GM10847 (cell line): ENCODE data around the gene CKLF.

Experiments
- POLR2A ChIP-seq: IDR thresholded peaks from 2 replicates; pipeline ENCODE4 v1.6.1; 2011; ENCODE audit not compliant: insufficient read length; ENCODE audit errors: extremely low read depth

Gene CKLF

GRCh38 chr16:66592241-66592640 is 39.9 kb downstream of the CKLF start:
- TF ChIP-seq POLR2A, result no peak

- no peak for TF ChIP-seq POLR2A
Measured at GRCh38 chr16:66592814-66593213, 40.4 kb downstream of the CKLF start.

GRCh38 chr16:66594739-66595138 is 42.4 kb downstream of the CKLF start:
- no peak for TF ChIP-seq POLR2A

- TF ChIP-seq POLR2A, result no peak
Measured at GRCh38 chr16:66596986-66597848, 44.8 kb downstream of the CKLF start.

GRCh38 chr16:66598111-66598510 is 45.7 kb downstream of the CKLF start:
- TF ChIP-seq POLR2A, result no peak

GRCh38 chr16:66599726-66600125 is 47.4 kb downstream of the CKLF start:
- TF ChIP-seq POLR2A, result no peak

- no peak for TF ChIP-seq POLR2A
Measured at GRCh38 chr16:66600477-66600876, 48.1 kb downstream of the CKLF start.

- no peak for TF ChIP-seq POLR2A
Measured at GRCh38 chr16:66601471-66601870, 49.1 kb downstream of the CKLF start.

GRCh38 chr16:66603537-66604375 is 51.4 kb downstream of the CKLF start:
- no peak for TF ChIP-seq POLR2A

- no peak for TF ChIP-seq POLR2A
Measured at GRCh38 chr16:66604376-66605176, 52.2 kb downstream of the CKLF start, which contains the start of gene CMTM3. Gene CMTM3 (plus strand): TSS chr16:66604704. CDS start chr16:66604806, 102 bp downstream.

GRCh38 chr16:66605177-66605978 is 53.0 kb downstream of the CKLF start:
- no peak for TF ChIP-seq POLR2A

- no peak for TF ChIP-seq POLR2A
Measured at GRCh38 chr16:66605979-66606751, 53.8 kb downstream of the CKLF start.

- TF ChIP-seq POLR2A, result no peak
Measured at GRCh38 chr16:66608241-66609138, 56.1 kb downstream of the CKLF start.
